ENCODE results near the gene DEFB132.
A peak's percentile ranks its signal among the peaks of the same experiment; 100 is the strongest.

Gene DEFB132

DNA sequence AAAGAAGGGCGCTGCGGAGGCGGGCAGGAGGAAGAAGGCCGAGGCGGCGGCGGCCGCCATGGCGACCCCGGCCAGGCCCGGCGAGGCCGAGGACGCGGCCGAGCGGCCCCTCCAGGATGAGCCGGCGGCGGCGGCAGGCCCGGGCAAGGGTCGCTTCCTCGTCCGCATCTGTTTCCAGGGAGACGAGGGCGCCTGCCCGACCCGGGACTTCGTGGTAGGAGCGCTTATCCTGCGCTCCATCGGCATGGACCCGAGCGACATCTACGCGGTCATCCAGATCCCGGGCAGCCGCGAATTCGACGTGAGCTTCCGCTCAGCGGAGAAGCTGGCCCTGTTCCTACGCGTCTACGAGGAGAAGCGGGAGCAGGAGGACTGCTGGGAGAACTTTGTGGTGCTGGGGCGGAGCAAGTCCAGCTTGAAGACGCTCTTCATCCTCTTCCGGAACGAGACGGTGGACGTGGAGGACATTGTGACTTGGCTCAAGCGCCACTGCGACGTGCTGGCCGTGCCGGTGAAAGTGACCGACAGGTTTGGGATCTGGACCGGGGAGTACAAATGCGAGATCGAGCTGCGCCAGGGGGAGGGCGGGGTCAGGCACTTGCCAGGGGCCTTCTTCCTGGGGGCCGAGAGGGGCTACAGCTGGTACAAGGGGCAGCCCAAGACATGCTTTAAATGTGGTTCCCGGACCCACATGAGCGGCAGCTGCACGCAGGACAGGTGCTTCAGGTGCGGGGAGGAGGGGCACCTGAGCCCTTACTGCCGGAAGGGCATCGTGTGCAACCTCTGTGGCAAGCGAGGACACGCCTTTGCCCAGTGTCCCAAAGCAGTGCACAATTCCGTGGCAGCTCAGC, 40.6 kb downstream of the DEFB132 start:
- peak; percentile 83 for DNase-seq

DNA sequence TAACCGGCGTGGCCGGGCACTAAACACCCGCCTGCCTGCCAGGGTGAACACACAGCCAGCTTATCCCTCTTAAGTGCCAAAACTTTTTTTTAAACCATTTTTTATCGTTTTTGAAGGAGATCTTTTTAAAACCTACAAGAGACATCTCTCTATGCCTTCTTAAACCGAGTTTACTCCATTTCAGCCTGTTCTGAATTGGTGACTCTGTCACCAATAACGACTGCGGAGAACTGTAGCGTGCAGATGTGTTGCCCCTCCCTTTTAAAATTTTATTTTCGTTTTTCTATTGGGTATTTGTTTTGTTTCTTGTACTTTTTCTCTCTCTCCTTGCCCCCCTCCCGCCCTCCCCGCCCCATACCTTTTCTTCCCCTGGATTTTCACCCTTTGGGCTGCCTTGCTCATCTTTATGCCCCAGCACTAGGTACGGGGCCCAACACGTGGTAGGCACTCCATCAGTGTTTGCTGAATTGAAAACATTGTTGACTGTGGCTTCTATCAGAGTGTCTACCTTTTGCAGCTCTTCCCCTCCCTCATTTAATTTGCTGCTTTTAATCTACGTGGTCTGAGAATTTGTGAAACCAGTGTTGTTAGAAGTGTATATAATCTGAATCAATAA, 41.4 kb downstream of the DEFB132 start:
- peak; percentile 10 for DNase-seq

DNA sequence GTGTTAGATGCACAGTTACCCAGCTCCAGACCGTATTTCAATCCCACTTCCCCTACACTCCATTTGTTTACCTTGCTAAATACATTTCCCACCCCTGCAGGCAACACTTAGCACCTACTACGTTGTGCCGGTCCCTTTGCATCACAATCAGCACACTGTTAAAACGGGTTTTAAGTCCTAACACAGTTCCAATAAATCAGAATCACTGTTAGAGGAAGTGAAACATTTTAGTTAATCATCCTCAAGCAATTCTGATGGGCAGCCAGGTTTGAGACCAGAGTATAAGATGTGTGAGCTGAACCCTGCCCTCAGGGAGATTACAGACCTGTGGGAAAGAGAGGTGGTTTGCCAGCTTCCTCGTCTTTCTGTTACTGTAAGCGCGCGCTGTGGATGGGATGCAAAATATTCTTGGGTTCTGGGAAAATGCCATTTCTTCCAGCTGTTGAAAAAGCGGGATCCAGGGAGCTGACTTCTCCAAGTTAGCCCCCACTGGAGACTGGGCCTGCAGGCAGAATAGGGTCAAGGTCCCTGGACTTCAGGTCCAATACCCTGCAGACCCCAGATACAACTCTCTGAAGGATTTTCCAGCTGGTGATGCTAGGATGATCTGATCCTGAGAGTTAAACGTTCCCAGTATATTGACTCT, 42.9 kb downstream of the DEFB132 start:
- DNase-seq, result no peak

DNA sequence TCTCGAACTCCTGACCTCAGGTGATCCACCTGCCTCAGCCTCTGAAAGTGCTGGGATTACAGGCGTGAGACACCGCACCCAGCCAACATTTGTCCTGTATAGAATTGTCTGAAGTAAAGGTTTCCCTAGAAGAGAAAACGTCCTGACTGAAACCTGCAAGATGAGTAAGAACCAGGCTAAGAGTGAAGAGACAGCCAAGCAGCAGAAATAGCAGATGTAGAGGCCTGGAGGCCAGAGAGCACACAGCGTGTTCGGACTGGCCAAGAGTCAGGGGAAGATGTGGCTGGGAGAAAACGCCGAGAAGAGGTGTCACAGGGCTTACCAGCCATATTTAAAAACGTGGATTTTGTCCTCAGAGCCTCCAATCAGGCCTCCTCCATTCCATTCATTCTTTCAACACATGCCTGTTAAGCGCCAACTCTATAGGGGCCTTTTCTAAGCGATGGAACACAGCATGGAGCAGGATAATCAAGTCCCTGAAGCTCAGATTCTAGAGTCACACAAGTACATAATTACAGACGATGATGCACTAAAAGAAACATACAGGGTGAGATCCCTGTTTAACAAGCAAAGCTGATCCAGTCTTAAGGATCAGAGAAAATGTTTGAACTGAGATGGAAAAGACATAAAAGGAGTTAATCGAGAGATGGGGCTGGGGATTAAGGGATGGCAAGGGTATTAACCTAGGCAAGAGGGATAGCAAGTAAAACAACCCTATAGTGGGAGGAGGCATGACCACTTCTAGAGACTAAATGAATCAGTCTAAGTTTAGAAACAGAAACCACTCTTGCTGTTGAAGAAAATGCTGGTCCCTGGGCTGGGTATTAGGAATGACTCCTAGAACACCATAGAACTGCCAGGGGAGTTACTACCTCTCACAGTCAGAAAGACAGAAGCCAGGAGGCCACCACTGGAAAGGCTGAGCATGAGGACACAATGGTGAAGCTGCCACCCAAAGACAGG, 44.6 kb downstream of the DEFB132 start:
- no peak for DNase-seq

DNA sequence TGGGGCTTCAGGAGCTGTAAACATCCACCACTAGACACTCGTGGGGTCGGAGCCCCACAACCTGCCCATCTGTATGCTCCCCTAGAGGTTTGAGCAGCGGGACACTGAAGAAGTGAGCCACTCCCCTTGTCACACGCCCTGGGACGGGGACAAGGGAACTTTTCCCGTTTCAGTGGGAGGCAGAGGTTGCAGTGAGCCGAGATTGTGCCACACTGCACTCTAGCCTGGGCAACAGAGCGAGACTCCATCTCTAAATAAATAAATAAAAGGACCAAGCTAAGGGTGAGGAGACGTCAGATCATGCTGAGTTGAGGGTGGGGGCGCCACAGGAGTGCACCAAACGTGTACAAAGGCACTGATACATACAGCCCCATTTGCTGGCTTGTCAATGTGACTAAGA, 48.2 kb downstream of the DEFB132 start:
- DNase-seq, result no peak

DNA sequence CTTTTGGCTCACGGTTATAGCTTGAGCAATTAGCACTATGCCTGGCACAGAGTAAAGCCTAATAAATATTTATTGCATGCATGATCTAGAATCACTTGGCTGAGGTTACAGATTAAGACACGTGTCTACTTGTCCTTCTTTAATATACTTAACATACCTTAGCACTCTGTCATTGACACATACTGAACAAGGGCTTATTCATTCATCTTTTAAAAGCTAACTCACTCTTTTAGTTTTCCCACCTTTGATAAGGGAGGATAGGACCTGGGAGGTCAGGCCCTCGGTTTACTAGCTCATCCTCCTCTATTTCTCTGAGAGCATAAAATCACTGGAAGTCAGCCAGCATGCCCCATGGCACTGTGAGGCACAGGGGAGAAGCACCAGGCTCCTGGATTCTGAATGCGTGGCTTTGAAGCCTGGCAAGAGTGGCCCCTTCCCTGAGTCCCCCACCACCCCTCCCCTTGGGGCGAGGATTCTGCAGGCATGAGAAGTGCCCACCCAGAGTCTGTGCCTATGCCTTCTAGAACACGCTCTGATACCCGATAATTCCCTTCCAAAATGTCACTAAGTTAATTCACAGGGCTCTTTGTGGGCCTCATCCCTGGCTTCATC, 51.0 kb downstream of the DEFB132 start:
- no peak for DNase-seq

DNA sequence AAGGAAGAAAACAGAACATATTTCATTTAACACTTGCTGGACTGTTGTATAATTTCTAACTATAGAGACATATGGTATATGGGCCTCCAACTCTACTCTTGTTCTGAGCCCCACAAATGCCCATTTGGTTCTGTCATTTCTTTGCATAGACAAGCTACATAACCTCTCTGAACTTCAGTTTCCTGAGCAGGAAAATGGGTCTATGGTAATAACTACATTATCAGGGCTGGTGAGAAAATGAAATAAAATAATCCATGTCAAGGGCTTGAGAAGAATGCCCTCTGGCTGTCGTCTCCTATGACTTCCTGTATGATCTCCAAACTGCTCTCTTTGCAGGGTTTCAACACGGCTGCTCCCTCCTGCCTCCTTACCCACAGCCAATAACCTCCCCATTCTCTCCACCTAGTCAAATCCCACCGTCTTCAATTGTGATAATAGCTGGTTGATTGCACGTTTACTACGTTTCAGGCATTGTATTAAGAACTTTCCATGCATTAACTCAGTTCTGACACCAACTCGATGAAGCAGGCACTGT, 51.8 kb downstream of the DEFB132 start:
- no peak for DNase-seq

DNA sequence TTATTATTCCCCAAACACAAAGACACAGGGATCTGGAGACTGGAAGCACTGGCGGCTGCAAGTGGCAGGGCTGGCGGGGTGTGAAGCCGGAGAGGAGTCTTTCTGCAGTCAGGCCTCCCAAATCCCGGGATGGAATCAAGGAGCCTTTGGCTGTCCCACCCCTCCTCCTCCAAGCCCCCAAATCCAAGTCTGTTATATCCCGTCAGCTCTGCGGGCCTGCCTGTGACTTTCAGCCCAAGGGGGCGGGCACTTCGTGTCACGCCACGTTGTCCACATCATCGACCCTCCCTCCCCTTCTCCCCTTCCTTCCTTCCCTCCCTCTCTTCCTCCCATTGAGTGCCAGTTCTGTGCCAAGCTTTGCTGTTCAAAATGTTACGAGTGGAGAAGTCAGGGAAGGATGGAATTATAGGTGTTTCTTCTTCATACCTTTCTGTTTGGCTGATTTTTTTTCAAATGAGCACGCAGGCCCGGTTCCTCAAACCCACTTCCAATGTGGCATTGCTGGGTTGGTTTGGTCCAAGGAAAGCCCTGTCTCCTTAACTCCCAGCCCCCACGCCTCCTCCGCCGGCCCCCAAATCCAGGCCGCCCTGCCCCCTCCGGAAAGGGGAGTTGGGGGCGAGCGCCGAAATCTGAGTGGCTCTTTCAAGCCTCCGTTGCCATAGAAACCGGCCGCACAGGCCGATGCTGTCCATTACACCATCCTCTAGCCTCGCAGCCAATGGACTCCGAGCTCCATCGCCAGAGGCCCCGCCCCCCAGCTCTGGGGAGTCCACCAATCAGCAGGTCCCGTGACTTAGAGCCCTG, 52.5 kb downstream of the DEFB132 start:
- peak; percentile 88 for DNase-seq

DNA sequence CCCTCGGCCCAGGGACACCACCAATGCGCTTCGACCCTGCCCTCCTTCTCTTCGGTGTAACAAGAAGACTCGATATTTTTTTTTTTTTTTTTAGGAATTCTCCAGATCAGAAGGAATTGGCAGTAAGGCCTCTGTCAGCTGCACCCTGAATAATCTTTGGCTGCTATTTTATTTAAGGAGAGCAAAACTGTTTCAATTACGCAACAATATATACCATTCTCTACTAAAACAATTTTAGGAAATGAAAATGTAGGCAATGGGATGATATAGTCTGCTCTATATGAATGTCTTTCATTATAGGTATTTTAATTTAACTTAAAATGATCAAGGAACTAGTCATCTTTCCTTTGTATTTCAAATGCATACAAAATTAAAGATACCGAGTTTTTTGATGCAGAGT, 53.1 kb downstream of the DEFB132 start:
- no peak for DNase-seq
